GM19438 (cell line): ENCODE results near the gene PTPRN2.
"Not testable (repeated sequence)": the region's sequence is repeated elsewhere in the genome, so short reads cannot be mapped to it uniquely, and the experiment has no call there.

Experiments
- ATAC-seq: cut with Tn5 transposase; IDR thresholded peaks from one replicate; pipeline ENCODE4 v1.9.1; 2021; ENCODE audit warnings: low read depth; ENCODE audit not compliant: unreplicated experiment

PTPRN2 gene

GRCh38 chr7:158523165-158523856 lies 64.3 kb downstream of the PTPRN2 start:
- ATAC-seq = not testable (repeated sequence)

GRCh38 chr7:158521795-158522194 lies 65.8 kb downstream of the PTPRN2 start:
- ATAC-seq = not testable (repeated sequence)

- no peak for ATAC-seq
Measured at GRCh38 chr7:158520825-158521224, 66.8 kb downstream of the PTPRN2 start.

GRCh38 chr7:158519633-158520174 lies 67.9 kb downstream of the PTPRN2 start:
- no peak for ATAC-seq

GRCh38 chr7:158518980-158519632 lies 68.5 kb downstream of the PTPRN2 start:
- ATAC-seq = no peak

GRCh38 chr7:158517571-158517970 lies 70.1 kb downstream of the PTPRN2 start:
- no peak for ATAC-seq

GRCh38 chr7:158517072-158517471 lies 70.6 kb downstream of the PTPRN2 start:
- ATAC-seq = no peak

GRCh38 chr7:158516524-158516923 lies 71.1 kb downstream of the PTPRN2 start:
- no peak for ATAC-seq

GRCh38 chr7:158512869-158513268 lies 74.8 kb downstream of the PTPRN2 start:
- ATAC-seq = no peak

GRCh38 chr7:158512042-158512441 lies 75.6 kb downstream of the PTPRN2 start:
- ATAC-seq = no peak

- ATAC-seq = no peak
Measured at GRCh38 chr7:158508802-158509385, 78.7 kb downstream of the PTPRN2 start.

- ATAC-seq = not testable (repeated sequence)
Measured at GRCh38 chr7:158508321-158508720, 79.3 kb downstream of the PTPRN2 start.

GRCh38 chr7:158507917-158508316 lies 79.7 kb downstream of the PTPRN2 start:
- no peak for ATAC-seq

GRCh38 chr7:158507175-158507574 lies 80.4 kb downstream of the PTPRN2 start:
- not testable (repeated sequence) for ATAC-seq

- no peak for ATAC-seq
Measured at GRCh38 chr7:158506626-158507025, 81.0 kb downstream of the PTPRN2 start.

GRCh38 chr7:158505683-158506082 lies 81.9 kb downstream of the PTPRN2 start:
- no peak for ATAC-seq

- no peak for ATAC-seq
Measured at GRCh38 chr7:158502068-158502750, 85.4 kb downstream of the PTPRN2 start.

- ATAC-seq = no peak
Measured at GRCh38 chr7:158501393-158502067, 86.1 kb downstream of the PTPRN2 start.

- ATAC-seq = no peak
Measured at GRCh38 chr7:158500651-158501052, 87.0 kb downstream of the PTPRN2 start.

- ATAC-seq = no peak
Measured at GRCh38 chr7:158499082-158499455, 88.6 kb downstream of the PTPRN2 start.
